Cardiac muscle cell (in vitro differentiated cells and primary cell): ENCODE measurements around the gene MINAR2. TPM values are rescaled to one million over a fixed set of nuclear protein-coding genes. Genes with fewer than 3 reads are reported as not detected.

ENCODE experiments used
- DNase-seq, 2 donors: peaks; one replicate each; pipeline versions ENCODE4 v3.0.0 to v3.0.0-alpha.2; 2010 to 2017; ENCODE audit warnings: low read depth in 1 of 2, low spot score in 1 of 2
- H3K27ac ChIP-seq: fragments of 200-600 bp; sonication (generic); 2 replicates; pipeline ENCODE4 v1.5.1; 2016
- H3K27me3 ChIP-seq: fragments of 200-600 bp; sonication (generic); 2 replicates; pipeline ENCODE4 v1.6.0; 2016; ENCODE audit warnings: control low read depth
- H3K36me3 ChIP-seq: fragments of 200-600 bp; sonication (generic); 2 replicates; pipeline ENCODE4 v1.5.1; 2016; ENCODE audit warnings: control low read depth
- H3K4me1 ChIP-seq: fragments of 200-600 bp; sonication (generic); 2 replicates; pipeline ENCODE4 v1.8.1; 2017; ENCODE audit warnings: low read depth, mild to moderate bottlenecking, mixed run types
- H3K4me3 ChIP-seq: fragments of 200-600 bp; sonication (generic); 2 replicates; pipeline ENCODE4 v1.5.1; 2016; ENCODE audit warnings: mild to moderate bottlenecking
- H3K9me3 ChIP-seq: fragments of 200-600 bp; sonication (generic); 2 replicates; pipeline ENCODE4 v1.5.1; 2017; ENCODE audit warnings: low read depth, mild to moderate bottlenecking, control low read depth
- polyA plus RNA-seq: library from polyadenylated mRNA; unstranded; fragments of >200 nt; fragmentation: Nextera tagmentation; extraction: Ambion mirVana; gene quantifications from 2 replicates; pipeline ENCODE4 v1.2.1, GENCODE V29; 2016
- total RNA-seq: library from RNA; depleted of rRNA; stranded (reverse); fragments of >200 nt; gene quantifications from 2 replicates; pipeline ENCODE4 v1.2.3, GENCODE V29; 2016
- TF ChIP-seq, protein P1 (sequence below): IDR thresholded peaks from 2 replicates; pipeline ENCODE4 v1.5.1; 2012; ENCODE audit warnings: low read depth, mild to moderate bottlenecking, low read length

Gene MINAR2, protein sequence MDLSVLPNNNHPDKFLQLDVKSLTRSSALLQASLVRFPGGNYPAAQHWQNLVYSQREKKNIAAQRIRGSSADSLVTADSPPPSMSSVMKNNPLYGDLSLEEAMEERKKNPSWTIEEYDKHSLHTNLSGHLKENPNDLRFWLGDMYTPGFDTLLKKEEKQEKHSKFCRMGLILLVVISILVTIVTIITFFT
- total RNA-seq (0.25 TPM in 1 of 2 replicates, not detected in the other), polyA plus RNA-seq (not detected in 2 replicates)

GRCh38 chr5:129747572-129748407 lies at the start of gene MINAR2:
Gene MINAR2, plus strand, starts transcription at chr5:129748094. Its CDS starts 97 bp downstream, at chr5:129748191.
- Histone ChIP-seq H3K36me3 (no peaks in the 10 kb centered on the region), H3K27ac (no peak within 1 kb of the TSS), H3K4me1 (peaks cover 9% of the 10 kb centered on the region), H3K4me3 (no peak within 1 kb of the TSS), H3K27me3 (no peaks in the 10 kb centered on the region), H3K9me3 (no peaks in the 10 kb centered on the region)
- TF ChIP-seq, protein P1, sequence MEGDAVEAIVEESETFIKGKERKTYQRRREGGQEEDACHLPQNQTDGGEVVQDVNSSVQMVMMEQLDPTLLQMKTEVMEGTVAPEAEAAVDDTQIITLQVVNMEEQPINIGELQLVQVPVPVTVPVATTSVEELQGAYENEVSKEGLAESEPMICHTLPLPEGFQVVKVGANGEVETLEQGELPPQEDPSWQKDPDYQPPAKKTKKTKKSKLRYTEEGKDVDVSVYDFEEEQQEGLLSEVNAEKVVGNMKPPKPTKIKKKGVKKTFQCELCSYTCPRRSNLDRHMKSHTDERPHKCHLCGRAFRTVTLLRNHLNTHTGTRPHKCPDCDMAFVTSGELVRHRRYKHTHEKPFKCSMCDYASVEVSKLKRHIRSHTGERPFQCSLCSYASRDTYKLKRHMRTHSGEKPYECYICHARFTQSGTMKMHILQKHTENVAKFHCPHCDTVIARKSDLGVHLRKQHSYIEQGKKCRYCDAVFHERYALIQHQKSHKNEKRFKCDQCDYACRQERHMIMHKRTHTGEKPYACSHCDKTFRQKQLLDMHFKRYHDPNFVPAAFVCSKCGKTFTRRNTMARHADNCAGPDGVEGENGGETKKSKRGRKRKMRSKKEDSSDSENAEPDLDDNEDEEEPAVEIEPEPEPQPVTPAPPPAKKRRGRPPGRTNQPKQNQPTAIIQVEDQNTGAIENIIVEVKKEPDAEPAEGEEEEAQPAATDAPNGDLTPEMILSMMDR, result no peak
- DNase-seq, result no peak

DNA sequence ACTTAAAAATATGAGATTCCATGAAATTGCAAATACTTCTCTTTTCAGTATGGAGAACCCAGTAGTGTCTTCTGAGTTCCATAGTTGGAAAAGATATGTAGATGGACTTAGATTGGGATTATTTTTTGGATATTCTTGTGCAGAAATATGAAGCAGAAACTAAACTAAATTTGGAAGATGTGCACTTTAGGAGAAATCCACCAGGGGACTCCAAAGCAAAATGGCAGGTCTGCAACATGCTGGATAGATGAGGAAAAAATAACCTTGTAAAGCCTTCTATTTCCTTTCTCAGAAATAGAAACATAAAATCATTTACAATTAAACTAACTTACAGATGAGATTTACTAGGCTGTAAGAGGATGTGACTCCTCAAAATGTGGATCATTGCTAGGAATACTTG lies 49.2 kb upstream of the MINAR2 start:
- no peak for DNase-seq
- H3K27ac ChIP-seq, result no peak overlapping the region

DNA sequence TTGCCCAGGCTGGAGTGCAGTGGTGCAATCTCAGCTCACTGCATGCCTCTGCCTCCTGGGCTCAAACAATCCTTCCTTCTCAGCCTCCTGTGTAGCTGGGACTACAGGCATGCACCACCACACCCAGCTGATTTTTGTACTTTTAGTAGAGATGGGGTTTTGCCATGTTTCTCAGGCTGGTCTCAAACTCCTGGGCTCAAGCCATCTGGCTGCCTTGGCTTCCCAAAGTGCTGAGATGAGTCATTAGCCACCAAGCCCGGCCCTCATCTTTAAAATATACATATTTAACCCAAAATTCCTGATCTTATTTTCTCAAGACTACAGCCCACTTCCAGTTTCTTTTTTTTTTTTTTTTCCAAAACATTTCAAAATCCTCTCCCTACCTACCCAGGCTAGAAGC lies 31.7 kb upstream of the MINAR2 start:
- no peaks in the 10 kb centered on the region for H3K27me3 ChIP-seq
- no peaks in the 10 kb centered on the region for H3K9me3 ChIP-seq
- peak overlapping the region; percentile 85 for H3K27ac ChIP-seq
- no peak overlapping the region for H3K4me3 ChIP-seq
- H3K36me3 ChIP-seq, result peaks cover 3% of the 10 kb centered on the region
- peaks cover 26% of the 10 kb centered on the region for H3K4me1 ChIP-seq
- peak in 1 of 2 donors; percentile 6 for DNase-seq
- TF ChIP-seq, protein P1, result no peak

More for the DNA sequence above, 49.2 kb upstream of the MINAR2 start:
- Histone ChIP-seq H3K36me3 (peaks cover 23% of the 10 kb centered on the region), H3K27me3 (no peaks in the 10 kb centered on the region), H3K4me3 (no peak overlapping the region), H3K4me1 (no peaks in the 10 kb centered on the region), H3K9me3 (no peaks in the 10 kb centered on the region)
- TF ChIP-seq, protein P1, result no peak

GRCh38 chr5:129716651-129717050 lies 31.2 kb upstream of the MINAR2 start:
- TF ChIP-seq, protein P1, result no peak

GRCh38 chr5:129717751-129718310 lies 30.1 kb upstream of the MINAR2 start:
- DNase-seq, result no peak
- H3K36me3 ChIP-seq, result peaks cover under 1% of the 10 kb centered on the region
- H3K4me1 ChIP-seq, result peaks cover 31% of the 10 kb centered on the region
- TF ChIP-seq, protein P1, result no peak
- H3K4me3 ChIP-seq, result no peak overlapping the region
- H3K27me3 ChIP-seq, result no peaks in the 10 kb centered on the region
- H3K27ac ChIP-seq, result no peak overlapping the region
- no peaks in the 10 kb centered on the region for H3K9me3 ChIP-seq

More at GRCh38 chr5:129716651-129717050, 31.2 kb upstream of the MINAR2 start:
- peak in 1 of 2 donors; percentile 7 for DNase-seq
- H3K36me3 ChIP-seq, result peaks cover 3% of the 10 kb centered on the region
- H3K4me3 ChIP-seq, result no peak overlapping the region
- H3K27ac ChIP-seq, result peak overlapping the region; percentile 85
- H3K9me3 ChIP-seq, result no peaks in the 10 kb centered on the region
- H3K27me3 ChIP-seq, result no peaks in the 10 kb centered on the region
- H3K4me1 ChIP-seq, result peaks cover 26% of the 10 kb centered on the region
